ENCODE data around the gene TRMT2A. TPM values are rescaled to one million over a fixed set of nuclear protein-coding genes. Genes with fewer than 3 reads are reported as not detected.

Gene TRMT2A
- total RNA-seq, 1 donor from 2014 or later, result 67.1 TPM

GRCh38 chr22:20105456-20106204, 11.4 kb downstream of the TRMT2A start:
- DNase-seq (ENCODE audit: low spot score), result no peak

- no peak for DNase-seq (ENCODE audit: low spot score)
Observed at GRCh38 chr22:20102203-20102780, 14.7 kb downstream of the TRMT2A start.

- no peak for DNase-seq (ENCODE audit: low spot score)
Observed at GRCh38 chr22:20101638-20102037, 15.4 kb downstream of the TRMT2A start.

GRCh38 chr22:20099099-20099711, 17.8 kb downstream of the TRMT2A start:
- no peak for DNase-seq (ENCODE audit: low spot score)

GRCh38 chr22:20096574-20097420, 20.2 kb downstream of the TRMT2A start:
- DNase-seq (ENCODE audit: low spot score), result no peak

GRCh38 chr22:20095521-20095920, 21.5 kb downstream of the TRMT2A start:
- DNase-seq (ENCODE audit: low spot score), result no peak

GRCh38 chr22:20094197-20094807, 22.7 kb downstream of the TRMT2A start:
- DNase-seq (ENCODE audit: low spot score), result no peak

GRCh38 chr22:20093418-20094196, 23.4 kb downstream of the TRMT2A start:
- DNase-seq (ENCODE audit: low spot score), result no peak

- DNase-seq (ENCODE audit: low spot score), result no peak
Observed at GRCh38 chr22:20092477-20092854, 24.6 kb downstream of the TRMT2A start.

GRCh38 chr22:20091690-20092476, 25.1 kb downstream of the TRMT2A start:
- DNase-seq (ENCODE audit: low spot score), result no peak

GRCh38 chr22:20090730-20091240, 26.2 kb downstream of the TRMT2A start:
- DNase-seq (ENCODE audit: low spot score), result no peak

- no peak for DNase-seq (ENCODE audit: low spot score)
Observed at GRCh38 chr22:20089977-20090729, 26.9 kb downstream of the TRMT2A start.

- no peak for DNase-seq (ENCODE audit: low spot score)
Observed at GRCh38 chr22:20089226-20089976, 27.6 kb downstream of the TRMT2A start.

GRCh38 chr22:20088263-20088648, 28.8 kb downstream of the TRMT2A start:
- DNase-seq (ENCODE audit: low spot score), result no peak

GRCh38 chr22:20087319-20088262, 29.4 kb downstream of the TRMT2A start:
- DNase-seq (ENCODE audit: low spot score), result no peak

GRCh38 chr22:20086763-20087162, 30.3 kb downstream of the TRMT2A start:
- DNase-seq (ENCODE audit: low spot score), result no peak

- no peak for DNase-seq (ENCODE audit: low spot score)
Observed at GRCh38 chr22:20086101-20086599, 30.9 kb downstream of the TRMT2A start.
